ENCODE data around the gene EHMT1.

- TF ChIP-seq, protein P1, sequence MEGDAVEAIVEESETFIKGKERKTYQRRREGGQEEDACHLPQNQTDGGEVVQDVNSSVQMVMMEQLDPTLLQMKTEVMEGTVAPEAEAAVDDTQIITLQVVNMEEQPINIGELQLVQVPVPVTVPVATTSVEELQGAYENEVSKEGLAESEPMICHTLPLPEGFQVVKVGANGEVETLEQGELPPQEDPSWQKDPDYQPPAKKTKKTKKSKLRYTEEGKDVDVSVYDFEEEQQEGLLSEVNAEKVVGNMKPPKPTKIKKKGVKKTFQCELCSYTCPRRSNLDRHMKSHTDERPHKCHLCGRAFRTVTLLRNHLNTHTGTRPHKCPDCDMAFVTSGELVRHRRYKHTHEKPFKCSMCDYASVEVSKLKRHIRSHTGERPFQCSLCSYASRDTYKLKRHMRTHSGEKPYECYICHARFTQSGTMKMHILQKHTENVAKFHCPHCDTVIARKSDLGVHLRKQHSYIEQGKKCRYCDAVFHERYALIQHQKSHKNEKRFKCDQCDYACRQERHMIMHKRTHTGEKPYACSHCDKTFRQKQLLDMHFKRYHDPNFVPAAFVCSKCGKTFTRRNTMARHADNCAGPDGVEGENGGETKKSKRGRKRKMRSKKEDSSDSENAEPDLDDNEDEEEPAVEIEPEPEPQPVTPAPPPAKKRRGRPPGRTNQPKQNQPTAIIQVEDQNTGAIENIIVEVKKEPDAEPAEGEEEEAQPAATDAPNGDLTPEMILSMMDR (IDR thresholded peaks at IDR 0.05): no peak
- no peak for TF ChIP-seq EZH2 (IDR thresholded peaks at IDR 0.05; ENCODE audit: borderline replicate concordance, insufficient read depth, low read depth, low read length, poor library complexity, severe bottlenecking)
Measured at GRCh38 chr9:137634016-137634415, 15.2 kb downstream of the EHMT1 start.
